RCC 7860 (cell line): ENCODE results near the gene DEPDC7.

Experiments used
- DNase-seq: peaks from one replicate; pipeline ENCODE4 v3.0.0-alpha.2; 2015; ENCODE audit warnings: low spot score
- FAIRE-seq: peaks from 2 replicates; lab custom pipeline; 2012; peaks lifted over from hg19 to GRCh38; lab: Jason Lieb, UNC

Gene DEPDC7

GRCh38 chr11:33059331-33060007 lies 43.8 kb downstream of the DEPDC7 start:
- FAIRE-seq: no peak
- DNase-seq: no peak

- no peak for FAIRE-seq
- DNase-seq: no peak
These were observed 44.6 kb downstream of the DEPDC7 start for GRCh38 chr11:33060271-33060670.

- DNase-seq: no peak
- FAIRE-seq: no peak
These were observed 46.5 kb downstream of the DEPDC7 start for GRCh38 chr11:33062137-33062536.

- no peak for DNase-seq
- FAIRE-seq: no peak
These were observed 47.7 kb downstream of the DEPDC7 start for GRCh38 chr11:33063326-33063881.

DNA sequence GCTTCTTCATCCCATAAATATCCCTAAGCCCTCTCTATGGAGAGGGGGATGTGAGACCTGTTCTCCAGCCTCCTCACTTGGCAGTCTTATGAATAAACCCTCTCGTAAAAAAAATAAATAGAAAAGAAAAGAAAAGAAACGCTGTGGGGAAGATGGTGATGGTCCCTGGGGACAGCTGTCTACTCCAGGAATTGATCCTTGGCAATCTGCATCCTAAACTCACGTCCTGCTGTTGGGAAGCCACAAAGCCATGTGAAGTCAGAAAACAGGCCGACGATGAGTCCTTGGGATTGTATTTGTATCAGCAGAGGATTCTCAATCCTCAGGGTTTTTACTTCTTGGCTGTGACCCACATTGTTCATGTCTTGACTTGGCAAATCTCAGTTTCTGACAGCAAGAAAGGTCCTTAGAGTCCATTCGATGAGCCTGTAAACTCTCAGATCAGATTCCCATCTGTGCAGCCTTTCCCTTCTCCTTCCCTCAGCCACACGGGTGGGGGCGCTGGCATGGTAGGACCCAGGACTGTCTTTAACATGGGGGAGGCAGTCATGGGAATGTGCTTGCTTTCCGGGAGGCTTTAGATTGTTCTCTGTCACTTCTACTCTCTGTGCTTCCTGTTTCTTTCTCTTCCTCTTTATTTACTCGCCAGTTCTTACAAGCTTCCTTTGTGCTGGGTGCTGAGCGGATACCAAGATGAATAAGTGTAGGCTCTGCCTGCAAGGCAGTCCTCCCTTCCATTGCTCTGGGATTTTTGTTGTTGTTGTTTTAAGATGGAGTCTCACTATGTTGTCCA lies 48.6 kb downstream of the DEPDC7 start:
- DNase-seq (no peak), FAIRE-seq (no peak)

DNA sequence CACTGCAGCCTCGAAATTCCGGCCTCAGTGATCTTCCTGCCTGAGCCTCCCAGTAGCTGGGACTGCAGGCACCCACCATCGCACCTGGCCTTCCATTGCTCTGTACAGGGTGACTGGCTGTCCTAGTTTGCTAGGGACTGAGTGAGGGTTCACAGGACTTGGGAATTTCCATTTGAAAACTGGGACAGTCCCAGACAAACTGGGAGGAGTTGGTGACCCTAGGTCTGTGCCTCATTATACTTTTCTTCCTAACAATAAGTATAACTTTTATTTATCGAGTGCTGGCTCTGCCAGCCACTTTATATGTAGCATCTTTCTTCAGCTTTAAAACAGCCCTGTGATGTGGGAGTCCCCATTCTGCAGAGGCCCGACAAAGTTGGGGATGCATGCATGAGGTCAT lies 49.2 kb downstream of the DEPDC7 start:
- FAIRE-seq (no peak), DNase-seq (no peak)

- DNase-seq: no peak
- no peak for FAIRE-seq
These were observed 49.9 kb downstream of the DEPDC7 start for GRCh38 chr11:33065445-33066178.

DNA sequence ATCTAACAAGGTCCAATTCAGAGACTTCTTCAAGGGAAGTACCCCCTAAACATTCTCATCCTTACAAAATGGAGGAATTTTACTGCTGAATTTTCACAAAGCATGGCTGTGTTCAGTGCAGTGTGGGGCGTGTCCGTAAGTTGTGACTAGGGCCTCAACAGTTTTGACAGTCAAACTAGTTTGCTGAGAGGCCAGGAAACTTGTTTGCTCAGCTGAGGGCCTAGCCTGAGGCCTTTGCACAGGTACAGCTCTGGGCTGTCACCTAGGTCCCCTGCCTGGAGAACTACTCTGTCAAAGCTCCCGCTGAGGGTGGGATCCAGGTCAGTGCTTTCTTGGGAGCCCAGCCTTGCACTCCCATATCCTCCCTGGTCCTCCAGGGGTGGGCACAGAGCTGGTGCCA lies 51.6 kb downstream of the DEPDC7 start:
- FAIRE-seq: no peak
- DNase-seq: no peak

- DNase-seq: no peak
- no peak for FAIRE-seq
These were observed 53.1 kb downstream of the DEPDC7 start for GRCh38 chr11:33068611-33069340.

DNA sequence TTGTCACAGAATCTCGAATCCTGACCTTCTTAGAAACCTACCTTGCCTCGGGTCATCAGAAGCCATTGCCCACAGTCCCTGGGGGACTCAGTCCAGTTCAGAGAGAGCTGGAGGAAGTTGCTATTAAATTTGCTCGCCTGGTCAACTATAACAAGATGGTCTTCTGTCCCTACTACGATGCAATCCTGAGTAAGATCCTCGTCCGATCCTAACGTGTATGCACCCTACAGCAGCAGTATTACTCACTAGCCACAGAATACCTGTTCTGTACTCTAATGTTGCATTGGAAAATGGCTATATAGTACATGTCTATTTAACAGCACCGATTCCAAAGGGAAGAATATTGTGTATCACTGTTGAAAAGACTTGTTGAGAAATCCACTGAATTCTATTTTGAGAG lies 56.8 kb downstream of the DEPDC7 start:
- FAIRE-seq (no peak), DNase-seq (no peak)
